HCT116 (cell line): ENCODE measurements around the gene GALNT2. TPM values are rescaled to one million over a fixed set of nuclear protein-coding genes. Genes with fewer than 3 reads are reported as not detected.

ENCODE experiments used
- ATAC-seq: fragments of 200-7000 bp; cut with Tn5 transposase; 2 replicates; pipeline ENCODE4 v1.9.1; 2020; ENCODE audit warnings: mild to moderate bottlenecking, moderate library complexity
- BruUV-seq: library from RNA; stranded (reverse); fragments of 400-500 nt; replicated peaks from 2 replicates; lab custom pipeline; 2021; lab: Mats Ljungman, UMichigan
- CTCF ChIA-PET: fragments of 300-600 bp; sonication (Branson Sonifier 250); formaldehyde crosslinking; loops from one replicate; lab custom pipeline; 2021; ENCODE audit warnings: antibody characterized with exemption; lab: Charles Lee
- POLR2A ChIA-PET: fragments of 300-600, 350-600 bp; sonication (Branson Sonifier 250); formaldehyde crosslinking; loops from one replicate; lab custom pipeline; 2021; ENCODE audit warnings: antibody characterized with exemption; lab: Charles Lee
- RAD21 ChIA-PET, 2 experiments: fragments of 300-600 bp; sonication (Branson Sonifier 250); formaldehyde crosslinking; loops; one replicate each; lab custom pipeline; 2023; ENCODE audit warnings: low total read pairs in 2 of 2; ENCODE audit not compliant: uncharacterized antibody in 2 of 2, unreplicated experiment in 2 of 2, low non-redundant PET in 1 of 2; lab: Charles Lee
- DNase-seq: peaks from one replicate; pipeline ENCODE4 v3.0.0-alpha.2; 2010; ENCODE audit warnings: low read depth, low spot score
- H2AFZ ChIP-seq: fragments of 200-600 bp; shearing (Covaris generic), sonication (generic); 2 replicates; pipeline ENCODE4 v1.6.1; 2017; ENCODE audit warnings: low read depth, mixed run types, mixed read lengths, antibody characterized with exemption, low read length; ENCODE audit not compliant: poor library complexity, severe bottlenecking
- H3K27ac ChIP-seq: 2 replicates; pipeline ENCODE4 v1.5.1; 2012; ENCODE audit warnings: low read depth, low read length
- H3K27me3 ChIP-seq: fragments of 200-600 bp; sonication (generic); 2 replicates; pipeline ENCODE4 v1.6.1; 2016; ENCODE audit warnings: mixed run types, low read length, mixed read lengths; ENCODE audit not compliant: insufficient read depth
- H3K36me3 ChIP-seq, 2 experiments: fragments of 200-500 bp in 1 of 2; fragments of 200-600 bp in 1 of 2; sonication (Bioruptor generic) in 1 of 2; sonication (generic) in 1 of 2; 2 replicates each; pipeline versions ENCODE4 v1.5.1 to v1.6.1; 2014 to 2016; ENCODE audit warnings: low read length in 2 of 2, inconsistent platforms in 1 of 2, mixed read lengths in 1 of 2, mixed run types in 1 of 2; ENCODE audit not compliant: insufficient read depth in 2 of 2, control insufficient read depth in 1 of 2
- H3K4me1 ChIP-seq, 2 experiments: fragments of 200-600 bp in 1 of 2; sonication (generic) in 1 of 2; 2 replicates each; pipeline versions ENCODE4 v1.5.1 to v1.6.1; 2012 to 2017; ENCODE audit warnings: low read length in 2 of 2, inconsistent platforms in 1 of 2, mild to moderate bottlenecking in 1 of 2, mixed read lengths in 1 of 2, mixed run types in 1 of 2, moderate library complexity in 1 of 2; ENCODE audit not compliant: insufficient read depth in 2 of 2, control insufficient read depth in 1 of 2
- H3K4me2 ChIP-seq: fragments of 200-600 bp; sonication (generic); 2 replicates; pipeline ENCODE4 v1.6.1; 2017; ENCODE audit warnings: mixed run types, low read length, mixed read lengths
- H3K4me3 ChIP-seq, 2 experiments: fragments of 200-600 bp in 1 of 2; sonication (generic) in 1 of 2; replicated peaks in 1 of 2; 2 replicates each; pipeline ENCODE4 v1.5.1; 2011 to 2016; ENCODE audit warnings: low read length in 2 of 2, control low read depth in 1 of 2, low read depth in 1 of 2, mild to moderate bottlenecking in 1 of 2, mixed read lengths in 1 of 2, mixed run types in 1 of 2
- H3K79me2 ChIP-seq: fragments of 200-600 bp; sonication (generic); 2 replicates; pipeline ENCODE4 v1.6.1; 2017; ENCODE audit warnings: mild to moderate bottlenecking, mixed run types, low read length, moderate library complexity, mixed read lengths; ENCODE audit not compliant: insufficient read depth
- H3K9ac ChIP-seq: fragments of 200-600 bp; sonication (generic); 2 replicates; pipeline ENCODE4 v1.6.1; 2016; ENCODE audit warnings: low read length, mixed read lengths
- H3K9me2 ChIP-seq: fragments of 200-600 bp; sonication (generic), shearing (Covaris generic); 2 replicates; pipeline ENCODE4 v1.6.1; 2017; ENCODE audit warnings: mixed run types, mild to moderate bottlenecking, moderate library complexity; ENCODE audit not compliant: insufficient read depth
- H3K9me3 ChIP-seq, 2 experiments: fragments of 200-500 bp in 1 of 2; fragments of 200-600 bp in 1 of 2; sonication (Bioruptor generic) in 1 of 2; sonication (generic) in 1 of 2; 2 replicates each; pipeline ENCODE4 v1.6.1; 2014 to 2017; ENCODE audit warnings: low read length in 2 of 2, mixed read lengths in 2 of 2, inconsistent platforms in 1 of 2, low read depth in 1 of 2, mild to moderate bottlenecking in 1 of 2, mixed run types in 1 of 2, moderate library complexity in 1 of 2; ENCODE audit not compliant: control insufficient read depth in 1 of 2, insufficient read depth in 1 of 2
- H4K20me1 ChIP-seq: fragments of 200-600 bp; sonication (generic), shearing (Covaris generic); 2 replicates; pipeline ENCODE4 v1.6.1; 2017; ENCODE audit warnings: mixed run types, mild to moderate bottlenecking, moderate library complexity; ENCODE audit not compliant: insufficient read depth
- EGR1 ChIP-seq: IDR thresholded peaks from 2 replicates; pipeline ENCODE4 v1.6.1; 2012; ENCODE audit warnings: low read depth
- ELF1 ChIP-seq: IDR thresholded peaks from 2 replicates; pipeline ENCODE4 v1.6.1; 2012; ENCODE audit warnings: low read depth, borderline replicate concordance
- EZH2 ChIP-seq: fragments of 200-600 bp; sonication (generic); IDR thresholded peaks from 2 replicates; pipeline ENCODE4 v1.6.1; 2017; ENCODE audit warnings: antibody characterized with exemption, mixed run types
- EZH2phosphoT487 ChIP-seq: fragments of 200-600 bp; IDR thresholded peaks from 2 replicates; pipeline ENCODE4 v1.6.1; 2018; ENCODE audit warnings: antibody characterized with exemption, borderline replicate concordance
- POLR2AphosphoS5 ChIP-seq: IDR thresholded peaks from 2 replicates; pipeline ENCODE4 v1.6.1; 2011; ENCODE audit warnings: mild to moderate bottlenecking, low read depth, low read length, moderate library complexity
- RAD21 ChIP-seq: IDR thresholded peaks from 2 replicates; pipeline ENCODE4 v1.6.1; 2012; ENCODE audit warnings: low read depth, mild to moderate bottlenecking
- REST ChIP-seq: IDR thresholded peaks from 2 replicates; pipeline ENCODE4 v1.6.1; 2012; ENCODE audit warnings: low read depth
- SP1 ChIP-seq: IDR thresholded peaks from 2 replicates; pipeline ENCODE4 v1.6.1; 2012; ENCODE audit warnings: low read depth
- SRF ChIP-seq: IDR thresholded peaks from 2 replicates; pipeline ENCODE4 v1.6.1; 2012; ENCODE audit warnings: low read depth
- TCF7L2 ChIP-seq: IDR thresholded peaks from 2 replicates; pipeline ENCODE4 v1.7.0; 2011; ENCODE audit warnings: borderline replicate concordance, inconsistent platforms; ENCODE audit not compliant: insufficient read depth, insufficient read length; ENCODE audit errors: extremely low read depth
- YY1 ChIP-seq: IDR thresholded peaks from 2 replicates; pipeline ENCODE4 v1.6.1; 2011; ENCODE audit warnings: low read length, low read depth, moderate library complexity, mild to moderate bottlenecking; ENCODE audit not compliant: insufficient replicate concordance; ENCODE audit errors: extremely low read depth
- ZNF274 ChIP-seq: fragments of 200-500 bp; sonication (Bioruptor generic); IDR thresholded peaks from 2 replicates; pipeline ENCODE4 v1.6.1; 2014; ENCODE audit warnings: mild to moderate bottlenecking, low read depth, low read length, inconsistent platforms
- intact Hi-C: fragments of 100-400 bp; cut with micrococcal nuclease; formaldehyde crosslinking; loops from 2 replicates; pipeline ENCODE4 v1.10.0; 2022
- total RNA-seq: library from RNA; stranded (reverse); gene quantifications from one replicate; pipeline ENCODE4 v1.2.1, GENCODE V29; 2021; ENCODE audit not compliant: unreplicated experiment
- TF ChIP-seq, protein P1 (sequence below): IDR thresholded peaks from 2 replicates; pipeline ENCODE4 v1.6.1; 2012
- TF ChIP-seq, protein P2 (sequence below), 3 experiments: fragments of 200-600 bp in 1 of 3; sonication (generic) in 1 of 3; IDR thresholded peaks in 2 of 3; conservative IDR thresholded peaks in 1 of 3; 2 replicates each; pipeline ENCODE4 v1.5.1; 2012 to 2017; ENCODE audit warnings: low read depth in 2 of 3, low read length in 2 of 3, antibody characterized with exemption in 1 of 3, borderline replicate concordance in 1 of 3, control low read depth in 1 of 3, mild to moderate bottlenecking in 1 of 3, mixed read lengths in 1 of 3, mixed run types in 1 of 3, moderate library complexity in 1 of 3; ENCODE audit not compliant: insufficient read depth in 1 of 3
- TF ChIP-seq, protein P3 (sequence below): IDR thresholded peaks from 2 replicates; pipeline ENCODE4 v1.6.1; 2011; ENCODE audit warnings: mild to moderate bottlenecking, low read length, moderate library complexity; ENCODE audit not compliant: insufficient replicate concordance; ENCODE audit errors: extremely low read depth

GALNT2 gene
- total RNA-seq, 1 experiment from 2014 or later = 40.8 TPM

- intact Hi-C loops = no loop called here
- Histone ChIP-seq H3K27ac (no peak overlapping the region), H3K9me2 (no peaks in the 10 kb centered on the region), H3K4me2 (no peak overlapping the region), H3K79me2 (no peaks in the 10 kb centered on the region)
- POLR2A ChIA-PET = no interaction called here
- TF ChIP-seq, protein P1, sequence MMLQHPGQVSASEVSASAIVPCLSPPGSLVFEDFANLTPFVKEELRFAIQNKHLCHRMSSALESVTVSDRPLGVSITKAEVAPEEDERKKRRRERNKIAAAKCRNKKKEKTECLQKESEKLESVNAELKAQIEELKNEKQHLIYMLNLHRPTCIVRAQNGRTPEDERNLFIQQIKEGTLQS = no peak
- no peak for TF ChIP-seq EZH2
- TF ChIP-seq SRF = no peak
- no peak for TF ChIP-seq ELF1
- TF ChIP-seq REST = no peak
- no peak for TF ChIP-seq SP1
- no peak for TF ChIP-seq EGR1
- no peak for TF ChIP-seq RAD21
- no peak for TF ChIP-seq YY1
- TF ChIP-seq, protein P2, sequence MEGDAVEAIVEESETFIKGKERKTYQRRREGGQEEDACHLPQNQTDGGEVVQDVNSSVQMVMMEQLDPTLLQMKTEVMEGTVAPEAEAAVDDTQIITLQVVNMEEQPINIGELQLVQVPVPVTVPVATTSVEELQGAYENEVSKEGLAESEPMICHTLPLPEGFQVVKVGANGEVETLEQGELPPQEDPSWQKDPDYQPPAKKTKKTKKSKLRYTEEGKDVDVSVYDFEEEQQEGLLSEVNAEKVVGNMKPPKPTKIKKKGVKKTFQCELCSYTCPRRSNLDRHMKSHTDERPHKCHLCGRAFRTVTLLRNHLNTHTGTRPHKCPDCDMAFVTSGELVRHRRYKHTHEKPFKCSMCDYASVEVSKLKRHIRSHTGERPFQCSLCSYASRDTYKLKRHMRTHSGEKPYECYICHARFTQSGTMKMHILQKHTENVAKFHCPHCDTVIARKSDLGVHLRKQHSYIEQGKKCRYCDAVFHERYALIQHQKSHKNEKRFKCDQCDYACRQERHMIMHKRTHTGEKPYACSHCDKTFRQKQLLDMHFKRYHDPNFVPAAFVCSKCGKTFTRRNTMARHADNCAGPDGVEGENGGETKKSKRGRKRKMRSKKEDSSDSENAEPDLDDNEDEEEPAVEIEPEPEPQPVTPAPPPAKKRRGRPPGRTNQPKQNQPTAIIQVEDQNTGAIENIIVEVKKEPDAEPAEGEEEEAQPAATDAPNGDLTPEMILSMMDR (IDR thresholded peaks at IDR 0.05 in 2 of 3, conservative IDR thresholded peaks at IDR 0.05 in 1 of 3; ENCODE audit: borderline replicate concordance in 1 of 3, insufficient read depth in 1 of 3, low read depth in 2 of 3, low read length in 2 of 3) = no peak
- TF ChIP-seq, protein P3, sequence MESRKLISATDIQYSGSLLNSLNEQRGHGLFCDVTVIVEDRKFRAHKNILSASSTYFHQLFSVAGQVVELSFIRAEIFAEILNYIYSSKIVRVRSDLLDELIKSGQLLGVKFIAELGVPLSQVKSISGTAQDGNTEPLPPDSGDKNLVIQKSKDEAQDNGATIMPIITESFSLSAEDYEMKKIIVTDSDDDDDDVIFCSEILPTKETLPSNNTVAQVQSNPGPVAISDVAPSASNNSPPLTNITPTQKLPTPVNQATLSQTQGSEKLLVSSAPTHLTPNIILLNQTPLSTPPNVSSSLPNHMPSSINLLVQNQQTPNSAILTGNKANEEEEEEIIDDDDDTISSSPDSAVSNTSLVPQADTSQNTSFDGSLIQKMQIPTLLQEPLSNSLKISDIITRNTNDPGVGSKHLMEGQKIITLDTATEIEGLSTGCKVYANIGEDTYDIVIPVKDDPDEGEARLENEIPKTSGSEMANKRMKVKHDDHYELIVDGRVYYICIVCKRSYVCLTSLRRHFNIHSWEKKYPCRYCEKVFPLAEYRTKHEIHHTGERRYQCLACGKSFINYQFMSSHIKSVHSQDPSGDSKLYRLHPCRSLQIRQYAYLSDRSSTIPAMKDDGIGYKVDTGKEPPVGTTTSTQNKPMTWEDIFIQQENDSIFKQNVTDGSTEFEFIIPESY = no peak
- no peak for TF ChIP-seq POLR2AphosphoS5
- no peak for TF ChIP-seq TCF7L2
- no peak for TF ChIP-seq EZH2phosphoT487
- no peak for TF ChIP-seq ZNF274
- TF ChIP-seq, all 23 proteins: peak for 0
- H3K36me3 ChIP-seq = no peaks in the 10 kb centered on the region
- H2AFZ ChIP-seq = no peak overlapping the region
- DNase-seq (no peak), ATAC-seq (no peak)
- no peaks in the 10 kb centered on the region for H4K20me1 ChIP-seq
- CTCF ChIA-PET = interaction anchor here (0.6 kb wide), 1 partner anchor 733 kb away, joined by 4 read pairs; no protein-coding TSS in a partner anchor
- peaks cover 11% of the 10 kb centered on the region; the same call in 1 of the 2 replicates for H3K27me3 ChIP-seq
- H3K9me3 ChIP-seq = no peaks in the 10 kb centered on the region
- H3K9ac ChIP-seq = no peak overlapping the region
- BruUV-seq = no TSS peak
- H3K4me1 ChIP-seq = no peaks in the 10 kb centered on the region
- no peak overlapping the region for H3K4me3 ChIP-seq
- RAD21 ChIA-PET = no interaction called here
Measured at GRCh38 chr1:230291731-230292620, 224.9 kb downstream of the GALNT2 start.
